Activated CD4-positive, alpha-beta T cell treated with anti-CD3 and anti-CD28 coated beads, Interleukin-2, Interleukin-4, amounts not matched to agents 100 ng/mL and 50 ng/mL, durations not matched to agents 16 hours and 8 hours (primary cell): ENCODE data around the gene CELA3B.
"Not testable (repeated sequence)": the region's sequence is repeated elsewhere in the genome, so short reads cannot be mapped to it uniquely, and the experiment has no call there.

ENCODE experiments used
- DNase-seq: peaks from one replicate; pipeline ENCODE4 v3.0.0-alpha.2; 2020; ENCODE audit warnings: low spot score

Gene CELA3B

DNA sequence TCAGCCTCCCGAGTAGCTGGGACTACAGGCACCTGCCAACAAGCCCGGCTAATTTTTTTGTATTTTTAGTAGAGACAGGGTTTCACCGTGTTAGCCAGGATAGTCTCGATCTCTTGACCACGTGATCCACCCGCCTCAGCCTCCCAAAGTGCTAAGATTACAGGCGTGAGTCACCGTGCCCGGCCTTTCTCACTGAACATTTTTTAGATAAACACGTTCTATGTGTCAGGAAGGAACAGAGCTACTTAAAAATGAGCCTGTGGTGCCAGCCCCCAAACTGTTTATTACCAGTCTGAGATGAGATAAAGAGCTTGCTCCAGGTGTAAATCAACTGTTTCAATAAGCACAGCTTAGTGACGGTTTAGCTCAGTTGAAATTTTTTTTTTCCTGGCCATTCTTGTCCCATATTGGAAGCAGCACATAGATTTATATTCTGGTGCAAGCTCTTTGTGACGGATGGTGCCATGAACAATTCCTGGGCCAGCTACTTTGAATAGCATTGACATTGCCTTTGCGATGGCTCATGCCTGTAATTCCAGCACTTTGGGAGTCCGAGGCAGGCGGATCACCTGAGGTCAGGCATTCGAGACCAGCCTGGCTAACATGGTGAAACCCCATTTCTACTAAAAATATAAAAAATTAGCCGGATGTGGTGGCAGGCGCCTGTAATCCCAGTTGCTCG, 33.7 kb upstream of the CELA3B start:
- not testable (repeated sequence) for DNase-seq

DNA sequence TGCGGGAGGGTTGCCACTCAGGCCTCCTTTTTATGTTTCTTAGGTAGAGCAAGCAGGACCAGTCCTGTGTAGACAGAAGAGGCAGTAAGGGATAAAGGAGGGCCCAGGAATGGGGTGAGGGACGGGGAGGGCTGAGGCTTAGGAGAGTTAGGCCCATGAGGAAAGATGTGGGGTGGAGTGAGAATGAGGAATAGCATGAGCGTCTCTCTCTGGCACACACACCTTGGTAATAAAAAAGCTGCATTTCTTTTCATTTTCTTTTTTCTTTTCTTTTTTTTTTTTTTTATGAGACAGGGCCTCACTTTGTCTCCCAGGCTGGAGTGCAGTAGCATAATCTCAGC, 32.1 kb upstream of the CELA3B start:
- no peak for DNase-seq

DNA sequence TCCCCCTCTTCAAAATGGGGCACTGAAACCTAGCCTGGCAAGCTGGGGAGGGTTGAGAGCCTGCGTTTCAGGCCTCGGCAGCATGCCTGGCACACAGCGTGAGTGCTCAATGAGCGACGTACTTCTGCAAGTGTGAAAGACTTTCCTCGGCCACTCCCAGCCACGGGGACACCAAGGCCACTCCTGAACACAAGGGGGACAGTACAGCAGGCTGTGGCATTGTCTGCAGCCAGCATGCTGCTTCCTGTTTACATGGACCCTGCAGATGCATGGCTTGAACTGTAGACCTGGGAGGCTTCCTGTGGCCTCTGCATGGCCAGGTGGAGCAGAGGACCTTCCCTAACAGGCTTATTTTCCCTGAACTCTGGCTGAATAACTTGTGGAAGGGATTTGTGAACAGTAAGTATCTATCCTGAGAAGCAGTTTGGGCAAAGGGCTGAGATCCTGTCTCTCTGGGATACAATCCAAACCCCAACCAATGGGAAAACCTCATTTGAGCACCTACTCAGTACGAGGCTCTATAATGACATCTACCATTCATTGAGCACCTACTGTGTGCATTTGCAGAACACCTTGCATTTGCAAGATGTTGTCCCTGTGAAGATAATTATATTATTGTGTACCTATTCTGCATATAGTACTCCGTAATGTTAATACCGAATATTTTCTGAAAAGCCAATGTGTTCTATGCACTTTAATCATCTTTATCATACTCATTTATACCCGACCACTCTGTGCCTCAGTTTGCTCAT, 29.8 kb upstream of the CELA3B start:
- no peak for DNase-seq

DNA sequence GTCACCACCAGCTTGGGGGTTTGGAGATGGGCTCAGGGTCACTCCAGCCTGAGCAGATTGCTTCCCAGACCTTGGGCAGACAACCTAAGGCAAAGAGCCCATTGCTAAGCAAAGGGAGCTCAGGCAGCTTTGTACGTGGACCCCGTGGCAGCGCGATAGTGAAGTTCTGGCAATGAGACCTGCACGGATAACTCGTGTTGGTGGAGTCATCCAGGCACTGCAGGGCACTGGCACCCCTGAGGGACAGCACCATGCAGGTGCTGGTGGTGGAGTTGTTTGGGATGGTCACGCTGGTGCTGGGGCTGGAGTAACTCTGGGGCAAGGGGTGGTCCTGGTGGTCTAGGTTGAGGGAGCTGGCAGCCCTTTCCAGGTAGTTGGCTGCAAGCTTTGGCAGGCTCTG, 26.1 kb upstream of the CELA3B start:
- DNase-seq, result no peak

DNA sequence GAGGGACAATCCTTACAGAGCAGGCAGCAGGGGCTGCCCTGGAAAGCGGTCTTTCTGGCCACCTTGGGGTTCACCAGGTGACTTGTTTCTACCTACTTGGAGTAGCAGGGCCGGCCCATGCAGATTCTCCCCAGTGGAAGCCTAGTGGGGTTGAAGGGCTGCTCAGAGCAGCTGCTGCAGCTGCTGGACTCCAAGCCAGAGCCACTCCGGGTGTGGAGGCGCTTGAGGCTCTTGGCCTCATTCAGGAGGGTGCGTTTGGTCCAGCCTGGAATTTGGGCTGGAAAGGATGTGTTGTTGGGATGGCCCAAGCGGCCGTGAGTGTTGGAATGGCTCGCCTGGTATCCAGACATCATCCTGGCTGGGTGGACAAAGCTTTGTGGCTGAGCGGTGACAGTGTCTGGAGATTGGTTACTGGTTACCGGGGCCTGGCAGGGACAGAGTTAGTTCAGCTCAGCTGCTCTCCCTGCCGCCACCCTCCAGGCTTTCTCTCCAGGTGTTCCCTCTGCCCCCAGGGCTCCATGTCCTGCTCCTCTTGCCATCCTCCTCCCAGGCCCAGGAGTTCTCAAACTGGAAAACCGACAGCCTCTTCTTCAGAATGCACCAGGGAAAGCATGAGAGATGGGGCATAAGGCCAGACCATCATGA, 25.5 kb upstream of the CELA3B start:
- no peak for DNase-seq

DNA sequence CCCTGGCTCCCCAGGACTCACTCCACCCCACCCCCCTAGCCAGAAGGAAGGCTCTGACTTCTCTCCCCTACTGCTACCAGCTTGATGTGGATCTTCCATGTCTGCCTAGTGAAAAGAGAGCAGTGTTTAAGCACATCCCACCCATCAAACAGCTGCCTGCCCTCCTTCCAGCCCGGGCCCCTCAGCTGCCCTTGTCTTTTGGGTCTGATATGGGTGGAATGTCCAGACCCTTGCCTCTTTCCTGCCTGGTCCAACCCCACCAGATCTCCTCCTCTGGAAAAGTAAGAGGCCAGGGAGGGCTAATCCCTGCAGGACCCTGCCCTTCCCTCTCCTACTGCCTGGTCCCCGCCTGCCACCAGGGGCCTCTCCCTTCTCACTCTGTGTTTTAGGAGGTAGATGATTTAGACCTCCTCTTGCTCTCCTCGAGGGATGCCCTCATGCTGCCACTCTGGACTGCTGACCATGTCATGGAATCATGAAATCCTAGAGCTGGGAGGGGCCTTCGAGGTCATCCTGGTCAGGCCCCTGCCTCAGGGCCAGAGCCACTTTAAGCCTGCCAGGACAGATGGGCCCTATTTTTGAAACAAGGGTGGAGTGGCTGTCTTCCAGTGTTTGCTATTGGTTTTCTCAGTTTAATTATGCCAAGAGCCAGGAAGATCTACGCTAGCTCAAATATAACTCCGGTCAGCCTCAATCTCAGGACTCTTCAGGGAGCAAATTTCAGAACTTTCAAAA, 23.9 kb upstream of the CELA3B start:
- no peak for DNase-seq

DNA sequence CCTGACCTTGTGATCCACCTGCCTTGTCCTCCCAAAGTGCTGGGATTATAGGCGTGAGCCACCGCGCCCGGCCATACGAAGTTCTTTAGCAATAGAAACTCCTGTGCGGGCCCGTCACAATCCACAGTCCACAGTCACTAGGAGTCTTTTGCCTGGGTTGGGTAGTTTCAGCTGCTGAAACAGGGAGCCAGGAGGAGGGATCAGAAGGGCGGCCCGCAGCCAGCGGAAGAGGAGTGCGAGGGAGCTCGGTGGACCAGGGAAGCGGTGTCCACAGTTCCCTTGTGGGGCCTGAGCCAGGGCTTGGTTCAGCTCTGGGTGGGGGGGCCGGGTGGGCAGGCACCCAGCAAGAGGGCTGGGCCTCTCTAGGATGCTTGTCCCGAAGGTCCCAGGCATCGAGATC, 21.8 kb upstream of the CELA3B start:
- DNase-seq, result no peak

DNA sequence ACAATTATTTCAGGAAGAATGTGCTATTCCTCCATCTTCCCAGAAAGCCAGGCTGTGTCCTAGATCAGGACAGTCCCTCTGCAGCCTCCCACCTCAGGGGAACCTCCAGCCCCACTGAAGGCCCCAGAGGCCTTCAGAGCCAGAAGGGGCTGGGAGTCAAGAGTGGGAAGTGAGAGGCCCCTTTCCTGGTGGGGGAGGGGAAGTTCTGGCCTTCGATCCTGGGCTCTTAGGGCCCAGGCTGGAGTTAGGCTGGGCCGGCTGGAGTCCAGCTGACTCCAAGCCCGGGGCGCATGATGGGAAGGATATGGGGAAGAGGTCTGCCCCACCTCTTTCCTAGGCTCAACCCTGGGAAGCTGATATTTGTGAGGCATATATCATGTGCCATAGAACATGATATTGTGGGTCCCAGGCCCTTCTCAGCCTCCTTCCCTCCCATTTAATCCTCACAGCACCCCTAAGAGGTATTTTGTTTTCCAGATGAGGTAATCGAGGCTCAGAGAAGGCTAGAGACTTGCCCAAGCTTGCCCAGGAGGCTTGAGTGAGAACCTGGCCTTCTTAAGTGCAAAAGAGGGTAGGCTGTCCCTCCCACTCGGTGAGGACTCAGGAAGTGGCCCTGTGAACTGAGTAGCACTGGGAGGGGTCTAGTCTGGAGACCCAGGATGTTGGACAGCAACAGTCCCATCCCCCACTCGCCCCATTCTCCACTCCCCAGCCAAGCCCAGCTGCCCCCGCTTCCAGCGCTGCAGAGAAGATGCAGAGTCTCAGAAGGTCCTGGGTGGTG, 21.1 kb upstream of the CELA3B start:
- DNase-seq, result no peak

DNA sequence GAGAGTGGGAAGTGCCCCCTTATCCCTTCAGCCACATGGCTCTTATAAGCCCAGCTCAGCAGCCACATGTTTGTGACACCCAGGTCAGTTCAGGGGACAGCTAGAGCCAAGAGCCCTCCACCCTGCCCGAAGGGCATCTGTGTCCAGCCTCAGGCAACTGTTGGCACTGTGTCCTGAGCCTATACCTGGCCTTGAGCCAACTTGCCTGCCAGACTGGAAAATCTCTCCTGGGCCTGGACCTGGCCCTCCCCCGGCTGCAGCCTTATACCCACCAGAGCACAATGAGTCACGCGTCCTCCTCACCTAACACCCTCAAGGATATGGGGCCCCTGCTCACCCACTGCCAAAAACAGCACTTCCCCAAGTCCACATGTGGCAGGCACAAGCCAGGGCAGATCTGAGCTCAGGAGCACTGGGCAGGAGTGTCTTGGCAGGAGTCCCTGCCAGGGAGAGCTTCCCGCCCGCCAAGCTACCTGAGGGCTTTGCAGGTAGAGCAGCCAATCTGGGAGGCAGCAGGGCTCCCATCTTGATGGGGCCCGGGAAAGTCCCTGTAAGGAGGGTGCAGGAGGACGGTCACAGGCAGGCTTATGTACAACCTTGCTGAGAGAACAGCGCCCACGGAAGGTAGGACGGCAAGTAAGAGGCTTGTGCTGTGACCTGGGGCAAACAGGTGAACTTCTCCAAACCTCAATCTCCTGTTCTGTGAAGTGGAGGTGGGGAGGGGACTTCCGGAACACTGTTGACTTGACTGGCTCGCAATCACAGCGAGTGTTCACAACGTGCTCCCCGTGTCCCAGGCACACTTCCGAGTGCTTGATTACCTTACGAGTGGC, 19.9 kb upstream of the CELA3B start:
- DNase-seq, result no peak

DNA sequence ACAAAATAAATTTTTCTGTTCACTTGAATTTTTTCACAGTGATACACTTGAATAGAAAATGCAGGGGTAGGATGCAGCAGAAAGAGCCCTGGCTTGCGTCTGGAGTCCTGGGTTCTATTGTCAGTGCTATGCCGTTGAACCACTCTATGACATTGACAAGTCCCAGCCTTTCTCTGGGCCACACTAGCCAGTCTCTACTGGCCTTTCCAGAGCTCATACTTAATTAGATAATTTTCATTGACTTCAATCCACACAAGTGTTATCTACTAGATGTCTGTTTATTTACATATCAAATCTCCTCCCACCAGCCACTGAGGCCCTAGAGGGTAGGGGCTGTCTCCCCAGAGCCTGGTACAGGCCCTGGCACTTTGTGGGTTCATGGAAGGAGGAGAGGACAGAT, 15.5 kb upstream of the CELA3B start:
- no peak for DNase-seq

DNA sequence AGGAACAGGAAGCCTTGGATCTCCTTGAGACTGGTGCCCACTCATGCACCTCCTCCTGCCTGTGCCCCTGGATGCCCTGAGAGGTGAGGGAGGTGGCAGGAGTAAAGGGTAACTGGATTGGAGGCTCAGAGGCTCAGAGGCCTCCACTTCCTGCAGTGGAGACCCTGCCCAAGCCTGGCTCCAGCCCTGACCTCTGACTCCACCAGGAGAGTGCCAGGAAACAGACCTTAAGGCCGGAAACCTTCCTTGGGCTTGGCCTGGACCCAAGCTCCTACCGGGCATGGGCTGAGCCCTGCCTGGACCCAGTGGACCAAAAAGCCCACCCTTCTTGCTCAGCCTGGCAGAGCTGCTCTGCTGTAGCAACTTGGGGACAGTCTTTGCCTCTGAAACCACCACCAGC, 15.0 kb upstream of the CELA3B start:
- no peak for DNase-seq

DNA sequence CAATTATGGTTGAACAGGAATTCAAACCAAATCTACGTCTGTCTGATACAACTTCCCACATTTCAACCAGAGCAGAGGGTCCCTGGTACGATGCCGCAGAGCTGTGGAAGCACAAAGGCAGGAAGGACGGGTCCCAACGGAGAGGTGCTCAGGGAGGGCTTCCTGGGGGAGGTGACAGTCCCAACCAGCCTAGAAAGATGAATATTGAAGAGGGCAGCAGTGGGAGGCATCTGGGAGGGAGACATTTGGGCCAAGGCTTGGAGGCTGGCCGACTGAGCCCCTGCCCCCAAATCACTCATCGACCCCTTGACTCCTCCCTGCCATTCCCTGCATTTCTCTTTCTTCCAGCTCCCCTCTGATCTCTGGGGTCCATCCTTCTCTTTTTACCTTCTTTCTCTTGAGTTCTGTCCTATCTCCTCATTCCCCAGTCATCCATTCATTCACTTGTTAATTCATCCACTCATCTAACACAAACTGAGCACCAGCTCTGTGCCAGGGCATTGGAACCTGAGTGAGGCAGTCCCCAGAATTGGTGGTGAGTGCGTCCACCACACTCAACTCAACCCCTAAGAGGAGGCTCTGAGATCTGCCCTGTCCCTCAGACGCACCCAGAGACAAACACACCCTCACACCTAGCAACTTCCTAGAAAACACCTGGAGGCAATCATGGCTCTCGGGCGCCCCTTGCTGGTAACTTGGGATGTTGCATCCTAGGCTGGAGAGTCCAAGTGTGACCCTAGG, 13.2 kb upstream of the CELA3B start:
- peak; percentile 80 for DNase-seq

DNA sequence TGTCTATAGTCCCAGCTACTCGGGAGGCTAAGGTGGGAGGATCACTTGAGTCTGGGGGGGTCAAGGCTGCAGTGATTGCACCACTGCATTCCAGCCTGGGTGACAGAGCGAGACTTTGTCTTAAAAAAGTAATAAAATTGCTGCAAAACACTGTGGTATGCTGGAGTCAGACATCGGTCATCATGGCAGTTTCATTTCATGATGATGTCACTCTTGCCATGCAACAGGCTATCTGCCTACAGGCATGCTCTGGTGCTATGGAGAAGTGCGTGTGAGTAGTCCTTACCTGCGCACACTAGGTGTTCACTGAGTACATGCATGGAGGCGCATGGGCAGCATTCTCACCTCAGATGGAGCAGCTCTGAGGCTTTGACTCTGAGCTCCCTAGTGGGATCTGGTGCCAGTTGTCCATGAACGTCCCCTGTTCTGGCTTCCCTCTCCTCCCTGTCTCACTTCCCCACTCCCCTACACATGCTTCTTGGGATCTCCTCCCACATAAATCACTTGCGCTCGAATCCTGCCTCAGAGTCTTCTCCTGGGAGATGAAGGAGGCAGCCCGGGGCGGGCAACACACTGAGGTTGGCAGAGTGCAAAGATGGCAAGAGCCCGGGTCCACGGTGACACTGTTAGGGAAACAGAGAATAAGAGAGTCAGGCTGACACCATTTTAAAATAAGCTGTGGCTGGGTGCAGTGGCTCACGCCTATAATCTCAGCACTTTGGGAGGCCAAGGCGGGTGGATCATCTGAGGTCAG, 10.4 kb upstream of the CELA3B start:
- DNase-seq, result no peak

DNA sequence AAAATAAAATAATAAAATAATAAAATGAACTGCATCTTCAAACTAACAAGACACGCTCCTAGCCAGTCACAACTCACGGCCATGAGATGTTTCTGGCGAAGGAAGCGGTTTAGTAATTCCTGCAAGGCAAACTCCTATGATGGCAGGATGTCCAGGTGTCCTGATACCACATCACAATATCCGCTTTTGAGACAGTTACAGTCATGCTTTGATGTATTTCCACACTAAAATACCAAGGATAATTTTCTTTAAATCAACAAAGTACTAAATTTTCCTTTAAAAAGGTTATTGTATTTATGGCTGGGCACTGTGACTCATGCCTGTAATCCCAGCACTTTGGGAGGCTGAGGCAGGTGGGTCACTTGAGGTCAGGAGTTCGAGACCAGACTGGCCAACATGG, 9.6 kb upstream of the CELA3B start:
- DNase-seq, result not testable (repeated sequence)

DNA sequence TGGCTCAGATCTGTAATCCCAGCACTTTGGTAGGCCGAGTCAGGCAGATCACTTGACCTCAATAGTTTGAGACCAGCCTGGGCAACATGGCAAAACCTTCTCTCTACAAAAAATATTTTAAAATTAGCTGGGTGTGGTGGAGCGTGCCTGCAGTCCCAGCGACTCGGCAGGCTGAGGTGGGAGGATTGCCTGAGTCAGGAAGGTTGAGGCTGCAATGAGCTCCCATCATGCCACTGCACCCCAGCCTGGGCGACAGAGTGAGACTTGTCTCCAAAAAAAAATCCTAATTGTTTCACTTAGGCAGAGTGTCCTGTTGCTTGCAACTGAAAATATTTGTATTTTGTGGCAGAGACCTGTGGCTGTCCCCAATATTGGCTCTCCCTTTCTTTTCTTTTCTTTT, 7.8 kb upstream of the CELA3B start:
- DNase-seq, result not testable (repeated sequence)

DNA sequence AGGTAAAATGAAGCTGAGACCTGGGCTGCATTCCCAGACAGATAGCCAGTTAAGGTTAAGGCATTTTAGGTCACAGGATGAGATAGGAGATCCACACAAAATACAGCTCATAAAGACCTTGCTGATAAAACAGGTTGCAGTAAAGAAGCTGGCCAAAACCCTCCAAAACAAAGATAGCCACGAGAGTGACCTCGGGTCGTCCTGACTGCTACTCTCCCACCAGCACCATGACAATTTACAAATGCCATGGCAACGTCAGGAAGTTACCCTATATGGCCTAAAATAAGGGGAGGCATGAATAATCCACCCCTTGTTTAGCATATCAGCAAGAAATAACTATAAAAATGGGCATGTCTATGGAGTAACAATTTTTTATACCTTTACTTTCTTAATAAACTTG, 6.3 kb upstream of the CELA3B start:
- DNase-seq, result not testable (repeated sequence)

DNA sequence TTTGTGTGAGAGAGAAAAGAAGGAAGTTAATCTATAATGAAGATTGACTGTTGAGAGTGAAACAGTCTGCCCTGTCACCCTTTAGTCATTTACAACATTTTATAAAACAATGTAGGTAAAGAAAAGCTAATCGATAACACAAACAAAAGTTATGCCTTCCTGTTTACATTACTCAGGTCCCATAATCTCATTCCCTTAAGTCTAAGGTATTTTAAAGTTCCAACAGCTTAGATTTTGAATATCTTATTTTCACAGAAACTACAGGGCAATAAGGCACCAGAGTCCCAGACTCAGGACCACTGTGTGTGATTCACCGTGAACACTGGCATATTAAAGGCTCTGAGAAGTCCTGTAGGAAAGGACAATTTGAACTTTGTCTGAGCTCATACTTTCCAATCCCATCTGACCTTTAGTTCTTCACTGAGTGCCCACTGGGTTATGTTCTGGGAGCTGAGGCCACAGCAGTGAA, 3.8 kb upstream of the CELA3B start:
- DNase-seq, result not testable (repeated sequence)

DNA sequence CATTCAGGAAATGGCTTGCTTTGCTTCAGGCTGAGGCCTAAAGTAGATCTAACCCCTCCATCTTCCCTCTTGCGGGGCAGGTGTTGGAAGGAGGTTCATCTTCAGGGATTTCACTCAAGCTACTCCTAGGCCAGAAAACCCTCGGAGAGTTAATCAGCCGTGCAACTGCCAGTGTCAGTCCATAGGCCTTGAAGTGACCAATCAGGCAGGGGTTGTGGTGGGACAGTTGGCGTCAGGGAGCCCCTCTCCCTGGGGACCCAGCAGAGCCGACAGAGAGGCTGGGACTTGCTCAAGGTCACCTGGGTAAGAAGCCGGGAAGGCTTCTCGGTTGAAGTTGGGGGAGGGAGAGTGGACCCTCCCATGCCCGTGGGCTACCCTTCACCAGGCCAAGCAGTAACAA, 2.9 kb upstream of the CELA3B start:
- not testable (repeated sequence) for DNase-seq

DNA sequence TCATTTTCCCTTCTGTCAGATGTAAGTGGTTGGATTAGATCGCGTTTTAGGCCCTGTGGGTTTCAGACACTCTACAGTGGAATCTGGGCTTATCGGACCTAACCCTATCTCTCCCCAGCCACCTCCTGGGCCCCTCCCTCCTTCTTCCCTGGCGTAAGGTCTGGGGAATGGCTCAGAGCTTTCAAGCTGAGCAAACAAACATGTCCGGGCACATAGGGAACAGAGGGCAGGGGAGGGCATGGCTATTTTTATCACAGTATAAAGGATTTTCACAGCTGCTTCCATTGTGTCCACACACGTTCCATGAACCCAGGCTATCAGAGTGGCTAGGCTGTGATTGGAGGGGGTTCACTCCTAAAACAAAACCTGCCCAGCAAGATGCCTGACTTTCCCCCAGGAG, 2.1 kb upstream of the CELA3B start:
- not testable (repeated sequence) for DNase-seq
